OCI-M2 (cell line): ENCODE results near the gene CCDC120.

ENCODE experiments used
- DNase-seq: peaks from one replicate; lab custom pipeline; 2025; ENCODE audit not compliant: unreplicated experiment; lab: John Stamatoyannopoulos, UW

Gene CCDC120

GRCh38 chrX:49061490-49061889, 2.7 kb downstream of the CCDC120 start:
- DNase-seq, result no peak

GRCh38 chrX:49061916-49062315, 3.1 kb downstream of the CCDC120 start:
- DNase-seq, result no peak

DNA sequence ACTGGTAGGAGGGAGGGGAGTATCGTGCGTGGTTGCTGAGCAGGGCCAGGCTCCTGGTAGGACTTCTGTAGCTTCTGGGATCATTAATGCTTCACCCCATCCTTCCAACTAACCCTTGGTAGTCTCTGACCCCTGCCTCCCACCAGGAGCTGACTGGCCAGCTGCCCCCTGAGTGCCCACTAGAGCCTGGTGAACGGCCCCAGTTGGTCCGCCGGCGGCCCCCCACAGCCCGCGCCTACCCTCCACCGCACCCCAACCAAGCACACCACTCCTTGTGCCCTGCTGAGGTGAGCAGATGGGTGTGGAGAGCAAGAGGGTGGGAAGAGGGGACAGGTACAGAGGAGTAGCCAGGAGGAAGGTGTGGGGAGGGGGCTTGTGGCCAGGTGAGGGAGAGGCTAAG, 4.9 kb downstream of the CCDC120 start:
- DNase-seq, result no peak

DNA sequence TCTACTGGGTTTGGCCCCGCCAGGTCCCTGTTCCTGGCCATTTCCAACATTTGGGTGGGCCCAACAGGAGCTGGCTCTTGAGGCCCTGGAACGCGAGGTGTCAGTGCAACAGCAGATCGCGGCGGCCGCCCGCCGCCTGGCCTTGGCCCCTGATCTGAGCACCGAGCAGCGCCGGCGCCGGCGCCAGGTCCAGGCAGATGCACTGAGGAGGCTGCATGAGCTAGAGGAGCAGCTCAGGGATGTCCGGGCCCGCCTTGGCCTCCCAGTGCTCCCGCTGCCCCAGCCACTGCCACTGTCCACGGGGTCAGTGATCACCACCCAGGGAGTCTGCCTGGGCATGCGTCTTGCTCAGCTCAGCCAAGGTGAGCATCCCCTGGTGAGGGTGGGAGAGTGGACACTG, 5.5 kb downstream of the CCDC120 start:
- DNase-seq, result no peak

GRCh38 chrX:49064735-49065134, 5.9 kb downstream of the CCDC120 start:
- DNase-seq, result no peak

GRCh38 chrX:49066278-49066677, 7.5 kb downstream of the CCDC120 start:
- DNase-seq, result no peak

- no peak for DNase-seq
Measured at GRCh38 chrX:49066690-49067089, 7.9 kb downstream of the CCDC120 start.

DNA sequence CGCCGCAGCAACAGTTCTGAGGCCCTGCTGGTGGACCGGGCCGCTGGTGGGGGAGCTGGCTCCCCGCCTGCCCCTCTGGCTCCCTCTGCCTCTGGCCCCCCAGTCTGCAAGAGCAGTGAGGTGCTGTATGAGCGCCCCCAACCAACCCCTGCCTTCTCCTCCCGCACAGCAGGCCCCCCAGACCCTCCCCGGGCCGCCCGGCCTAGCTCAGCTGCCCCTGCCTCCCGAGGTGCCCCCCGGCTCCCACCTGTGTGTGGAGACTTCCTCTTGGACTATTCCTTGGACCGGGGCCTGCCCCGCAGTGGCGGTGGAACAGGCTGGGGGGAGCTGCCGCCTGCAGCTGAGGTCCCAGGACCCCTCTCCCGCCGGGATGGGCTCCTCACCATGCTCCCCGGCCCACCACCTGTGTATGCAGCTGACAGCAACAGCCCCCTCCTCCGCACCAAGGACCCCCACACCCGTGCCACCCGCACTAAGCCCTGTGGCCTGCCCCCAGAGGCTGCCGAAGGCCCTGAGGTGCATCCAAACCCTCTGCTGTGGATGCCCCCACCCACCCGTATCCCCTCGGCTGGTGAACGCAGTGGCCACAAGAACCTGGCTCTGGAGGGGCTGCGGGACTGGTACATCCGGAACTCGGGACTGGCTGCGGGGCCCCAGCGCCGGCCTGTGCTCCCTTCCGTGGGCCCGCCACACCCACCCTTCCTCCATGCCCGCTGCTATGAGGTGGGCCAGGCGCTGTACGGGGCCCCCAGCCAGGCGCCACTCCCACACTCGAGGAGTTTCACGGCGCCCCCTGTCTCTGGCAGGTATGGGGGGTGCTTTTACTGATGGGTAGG, 8.7 kb downstream of the CCDC120 start:
- DNase-seq, result no peak

GRCh38 chrX:49069038-49069437, 10.2 kb downstream of the CCDC120 start:
- no peak for DNase-seq

DNA sequence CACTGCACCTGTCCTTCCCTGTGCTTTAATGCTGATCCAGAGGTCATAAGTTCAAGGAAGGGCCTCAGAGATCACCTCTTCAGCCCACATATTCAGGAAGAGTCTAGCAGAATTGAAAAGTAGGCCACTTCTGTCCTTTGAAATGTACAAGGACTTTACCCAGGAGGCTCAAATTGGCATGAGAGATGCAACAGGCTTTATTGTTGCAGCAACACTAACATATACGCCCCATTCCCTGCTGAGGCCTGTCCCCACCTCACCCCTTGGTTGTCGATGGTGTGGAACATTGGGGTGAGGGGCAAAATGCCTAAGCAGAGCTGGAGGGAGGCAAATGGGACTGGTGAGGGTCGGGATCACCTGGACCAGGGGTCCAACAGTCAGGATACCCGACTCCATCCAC, 12.2 kb downstream of the CCDC120 start:
- no peak for DNase-seq

- DNase-seq, result no peak
Measured at GRCh38 chrX:49071877-49072711, 13.3 kb downstream of the CCDC120 start.

DNA sequence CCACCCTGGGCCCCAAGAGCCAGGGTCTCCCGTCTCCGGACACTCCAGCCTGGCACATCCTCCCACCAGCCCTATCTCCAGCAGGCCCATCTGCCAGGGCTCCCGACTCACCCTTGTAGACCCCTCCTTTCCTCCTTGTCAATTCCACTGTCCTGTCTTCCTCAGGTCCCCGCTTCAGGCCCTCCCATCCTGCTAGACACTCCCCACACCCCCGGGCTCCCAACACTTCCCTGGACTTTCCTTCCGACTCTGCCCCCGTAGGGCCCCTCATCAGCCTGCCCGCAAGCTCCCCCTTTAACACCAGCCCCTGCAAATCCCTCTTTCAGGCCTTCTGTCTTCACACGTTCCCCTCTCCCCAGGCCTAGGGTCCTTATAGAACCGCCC, 13.9 kb downstream of the CCDC120 start:
- DNase-seq, result no peak

DNA sequence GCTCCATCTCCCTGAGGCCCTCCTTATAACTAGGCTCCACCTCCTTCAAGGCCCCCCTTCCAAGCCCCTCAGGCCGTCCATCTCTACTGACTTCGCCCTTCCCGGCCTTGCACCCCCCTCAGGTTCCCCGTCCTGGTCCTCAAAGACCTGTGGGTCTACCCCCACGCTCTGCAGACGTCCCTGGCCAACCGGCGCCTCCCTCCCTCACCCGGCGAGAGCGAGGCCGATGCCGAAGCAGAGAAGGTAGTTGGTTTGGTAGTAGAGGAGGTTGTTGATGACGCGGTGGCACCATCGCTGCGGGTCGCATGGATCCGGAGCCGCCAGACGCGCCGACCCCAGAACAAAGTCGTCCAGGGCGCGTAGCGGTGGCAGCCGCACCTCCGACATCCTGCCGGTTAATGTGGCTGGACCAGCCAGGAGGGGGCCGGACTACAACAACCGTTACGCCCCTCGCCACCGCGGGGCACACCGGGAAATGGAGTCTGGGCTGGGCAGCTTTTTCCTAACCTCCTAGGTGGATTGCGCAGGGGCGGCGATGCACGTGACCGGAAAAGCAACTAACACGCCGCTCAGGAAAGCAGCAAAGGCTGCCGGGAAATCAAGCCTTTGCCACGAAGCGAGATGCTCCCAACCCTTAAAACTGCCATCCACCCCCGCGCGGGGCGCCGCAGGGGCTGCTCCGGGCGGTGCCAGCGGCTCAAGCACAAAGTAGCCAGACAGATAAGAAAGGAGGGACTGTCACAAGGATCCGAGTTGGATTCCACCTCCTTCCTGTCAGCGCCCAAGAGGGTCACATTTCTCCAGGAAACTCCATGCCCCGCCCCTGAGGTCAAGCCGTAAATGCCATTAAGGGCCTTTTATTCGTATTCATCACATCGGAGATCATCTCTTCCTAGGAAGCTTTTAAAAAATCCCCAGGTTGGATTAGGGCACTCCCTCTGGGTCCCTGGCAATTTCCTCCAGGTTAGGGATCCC, 15.1 kb downstream of the CCDC120 start, which contains the start of gene PRAF2:
Gene PRAF2 (minus strand): TSS at position 402 of the 975 bp plus-strand sequence. CDS start 15 bp downstream, at position 387.
- DNase-seq, result peak; percentile 85

- peak; percentile 71 for DNase-seq
Measured at GRCh38 chrX:49075347-49075746, 16.5 kb downstream of the CCDC120 start.

- DNase-seq, result no peak
Measured at GRCh38 chrX:49077941-49078340, 19.1 kb downstream of the CCDC120 start.

GRCh38 chrX:49079489-49080428, 21.0 kb downstream of the CCDC120 start, which contains the start of gene WDR45:
Gene WDR45 (minus strand): TSS chrX:49079887. CDS start chrX:49078095, 1,792 bp downstream.
- DNase-seq, result no peak

DNA sequence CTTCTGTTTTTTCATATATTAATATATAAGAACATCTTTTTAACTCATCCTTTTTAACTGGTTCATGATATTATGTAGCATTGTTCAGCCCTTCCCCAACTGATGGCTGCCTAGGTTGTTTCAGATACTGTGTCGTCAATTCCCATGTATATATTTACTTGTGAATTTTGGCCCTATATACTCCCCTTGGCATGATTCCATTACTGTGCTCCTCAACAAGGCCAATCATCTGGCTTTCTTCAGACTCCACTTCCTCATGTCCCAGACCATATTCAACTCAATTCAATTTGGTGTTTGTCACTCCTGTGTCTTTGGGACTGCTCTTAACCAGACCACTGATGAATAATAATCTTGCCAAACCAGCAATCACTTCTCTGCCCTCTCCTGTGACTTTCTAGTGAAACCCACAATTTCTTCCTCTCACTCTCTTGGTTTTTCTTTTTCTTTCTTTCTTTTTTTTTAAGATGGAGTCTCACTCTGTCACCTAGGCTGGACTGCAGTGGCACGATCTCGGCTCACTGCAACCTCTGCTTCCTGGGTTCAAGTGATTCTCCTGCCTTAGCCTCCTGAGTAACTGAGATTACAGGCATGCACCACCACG, 23.6 kb downstream of the CCDC120 start:
- DNase-seq, result no peak

GRCh38 chrX:49089553-49089952, 30.8 kb downstream of the CCDC120 start:
- DNase-seq, result no peak

DNA sequence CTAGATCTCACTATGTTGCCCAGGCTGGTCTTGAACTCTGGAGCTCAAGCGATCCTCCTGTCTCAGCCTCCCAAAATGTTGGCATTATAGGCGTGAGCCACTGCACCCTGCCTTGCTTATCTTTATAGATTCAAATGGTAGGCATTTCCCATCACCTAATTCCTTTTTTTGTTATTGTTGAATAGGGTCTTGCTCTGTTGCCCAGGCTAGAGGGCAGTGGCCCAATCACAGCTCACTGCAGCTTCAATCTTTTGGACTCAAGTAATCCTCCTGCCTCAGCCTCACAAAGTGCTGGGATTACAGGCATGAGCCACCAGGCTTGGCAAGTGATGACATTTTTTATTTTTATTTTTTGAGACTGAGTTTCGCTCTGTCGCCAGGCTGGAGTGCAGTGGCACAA, 37.6 kb downstream of the CCDC120 start:
- DNase-seq, result no peak
